Stimulated activated CD8-positive, alpha-beta memory T cell treated with anti-CD3 and anti-CD28 coated beads, Interleukin-2, amount 100 ng/mL, for 1 hour (primary cell): Measurements from ENCODE around the gene PACS2.
"Not testable (repeated sequence)": the region's sequence is repeated elsewhere in the genome, so short reads cannot be mapped to it uniquely, and the experiment has no call there.

Experiments
- DNase-seq, 2 donors: peaks; one replicate each; pipeline ENCODE4 v3.0.0-alpha.2; 2020; ENCODE audit warnings: low read depth in 2 of 2

Gene PACS2

GRCh38 chr14:105314287-105315200 lies at the start of gene PACS2:
Gene PACS2, plus strand, starts transcription at chr14:105314748. Its CDS starts 171 bp downstream, at chr14:105314919.
- peak; percentile 50 to 63 for DNase-seq

DNA sequence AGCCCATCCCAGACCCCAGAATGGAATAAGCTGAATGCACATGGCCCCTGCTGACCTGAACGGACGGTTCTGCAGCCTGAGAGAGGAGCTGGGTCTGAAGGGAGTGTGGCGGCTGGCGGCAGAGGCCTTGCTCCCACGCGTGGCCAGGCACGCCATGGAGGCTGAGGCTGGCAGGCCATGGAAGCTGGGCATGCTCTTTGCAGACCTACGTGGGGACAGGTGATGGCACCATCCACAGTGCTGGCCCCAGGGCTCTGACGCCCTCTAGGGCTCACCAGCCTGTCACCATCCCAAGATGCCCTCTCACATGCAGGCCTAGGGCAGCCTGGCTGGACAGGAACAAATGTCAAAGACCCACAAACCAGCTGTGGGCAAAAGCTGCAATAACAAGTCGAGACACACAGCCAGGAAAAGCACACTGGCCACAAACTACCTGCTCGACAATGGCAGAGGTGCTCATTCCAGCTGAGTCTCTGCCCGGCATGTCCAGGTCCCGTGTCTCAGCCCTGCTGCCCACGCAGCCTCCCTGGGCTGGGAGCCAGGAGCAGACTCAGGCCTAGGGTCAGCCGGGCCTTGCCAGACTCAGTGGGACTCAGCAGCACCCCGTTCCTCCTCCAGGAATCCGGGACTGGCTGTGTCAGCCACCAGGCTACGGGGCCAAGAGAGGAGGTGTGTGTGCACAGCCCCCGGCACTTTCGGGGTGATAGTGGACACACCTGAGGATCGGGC lies 46.6 kb upstream of the PACS2 start:
- DNase-seq = no peak

DNA sequence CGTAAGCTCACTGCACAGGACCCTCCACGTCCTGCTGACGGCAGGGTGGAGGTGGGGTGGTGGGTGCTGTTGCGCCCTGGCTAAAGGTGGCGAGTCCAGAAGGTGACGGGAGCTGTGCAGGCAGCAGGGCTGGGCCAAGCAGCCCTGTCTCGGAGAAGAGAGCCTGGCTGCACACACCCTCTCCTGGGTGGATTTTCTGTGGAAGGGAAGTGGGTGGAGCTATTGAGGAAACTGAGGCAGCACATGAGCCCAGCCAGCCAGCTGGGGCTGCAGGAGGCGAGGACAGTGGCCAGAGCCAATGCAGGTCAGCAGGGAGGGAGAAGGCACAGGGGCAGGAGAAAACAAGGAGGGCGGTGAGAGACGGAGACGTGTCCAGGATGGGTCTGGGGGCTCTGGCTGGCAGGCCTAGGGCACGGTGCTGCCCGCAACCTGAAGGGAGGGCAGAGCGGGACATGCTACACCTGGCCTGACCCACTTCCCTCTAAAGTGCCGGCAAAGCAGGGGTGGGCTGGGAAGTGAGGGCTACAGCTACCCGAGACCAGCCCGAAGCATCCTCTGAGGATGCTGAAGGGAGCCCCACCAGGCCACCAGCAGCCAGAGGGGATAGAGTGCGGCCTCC lies 45.7 kb upstream of the PACS2 start:
- DNase-seq = no peak

DNA sequence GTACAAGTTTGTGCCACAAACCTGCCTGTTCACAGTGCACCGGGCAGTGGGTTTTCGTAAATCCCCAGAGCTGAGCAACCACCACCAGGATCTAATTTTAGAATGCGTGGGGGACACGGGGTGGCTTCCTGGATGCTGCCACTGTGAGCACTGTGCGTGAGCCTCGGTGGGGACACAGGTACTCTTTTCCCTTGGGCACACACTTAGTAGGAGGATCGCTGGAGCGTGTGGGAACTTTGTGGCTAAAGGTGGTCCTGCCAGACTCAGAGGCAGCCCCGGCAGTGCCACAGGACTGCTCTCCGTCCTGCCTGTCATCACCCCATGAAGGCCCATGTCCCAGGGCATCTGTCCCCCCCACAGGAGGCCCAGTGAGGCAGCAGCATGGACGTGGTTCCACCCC lies 45.1 kb upstream of the PACS2 start:
- no peak for DNase-seq

GRCh38 chr14:105271224-105271890 lies 43.2 kb upstream of the PACS2 start:
- no peak for DNase-seq

DNA sequence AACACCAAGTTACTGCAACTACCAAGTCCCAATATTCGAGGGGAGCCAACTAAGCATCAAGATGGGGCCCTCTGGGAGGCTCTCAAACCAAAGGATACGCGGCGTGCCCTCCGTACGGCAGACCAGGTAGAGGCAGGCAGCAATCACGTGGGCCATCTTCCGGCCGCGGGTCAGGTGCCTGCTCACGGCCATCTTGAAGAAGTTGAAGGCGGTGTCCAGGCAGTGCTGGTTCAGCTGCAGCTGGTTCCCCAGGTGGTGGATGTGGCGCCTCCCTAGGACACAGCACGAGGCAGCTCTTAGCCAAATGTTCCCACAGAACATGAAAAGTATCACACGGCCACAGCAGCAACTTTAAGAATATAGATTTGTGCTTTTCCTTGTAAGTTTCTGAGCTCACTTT lies 41.9 kb upstream of the PACS2 start:
- DNase-seq = no peak

GRCh38 chr14:105273062-105273461 lies 41.5 kb upstream of the PACS2 start:
- no peak for DNase-seq

DNA sequence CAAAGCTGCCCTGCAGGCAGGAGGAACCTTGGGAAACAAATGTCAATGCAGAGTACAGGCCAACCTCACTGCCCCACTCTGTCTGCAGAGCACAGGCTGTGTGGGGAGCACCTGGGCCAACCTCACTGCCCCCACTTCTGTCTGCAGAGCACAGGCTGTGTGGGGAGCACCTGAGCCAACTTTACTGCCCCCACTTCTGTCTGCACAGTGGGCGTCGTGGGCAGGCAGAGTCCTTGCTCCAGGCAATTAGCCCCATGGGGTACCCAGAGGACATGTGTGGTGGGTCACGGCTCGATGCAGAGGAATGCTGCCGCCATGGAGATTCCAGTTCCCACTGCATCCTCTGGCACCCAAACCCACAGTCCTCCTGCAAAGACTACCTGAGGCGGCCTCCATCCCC lies 39.9 kb upstream of the PACS2 start:
- DNase-seq = no peak

- no peak for DNase-seq
Measured at GRCh38 chr14:105275267-105275946, 39.1 kb upstream of the PACS2 start.

DNA sequence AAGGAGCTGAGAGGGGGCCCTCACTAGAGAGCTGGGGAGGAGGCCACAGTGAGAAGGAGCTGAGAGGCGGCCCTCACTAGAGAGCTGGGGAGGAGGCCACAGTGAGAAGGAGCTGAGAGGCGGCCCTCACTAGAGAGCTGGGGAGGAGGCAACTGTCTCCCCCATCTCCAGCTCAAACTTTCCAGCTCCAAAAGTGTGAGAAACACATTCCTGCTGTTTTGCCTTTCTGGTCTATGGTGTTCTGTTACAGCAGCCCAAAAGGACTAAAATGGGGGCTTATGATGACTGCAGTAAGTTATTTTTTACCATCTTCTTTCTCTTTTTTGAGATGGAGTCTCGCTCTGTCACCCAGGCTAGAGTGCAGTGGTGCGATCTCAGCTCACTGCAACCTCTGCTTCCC lies 37.1 kb upstream of the PACS2 start:
- DNase-seq = not testable (repeated sequence)

DNA sequence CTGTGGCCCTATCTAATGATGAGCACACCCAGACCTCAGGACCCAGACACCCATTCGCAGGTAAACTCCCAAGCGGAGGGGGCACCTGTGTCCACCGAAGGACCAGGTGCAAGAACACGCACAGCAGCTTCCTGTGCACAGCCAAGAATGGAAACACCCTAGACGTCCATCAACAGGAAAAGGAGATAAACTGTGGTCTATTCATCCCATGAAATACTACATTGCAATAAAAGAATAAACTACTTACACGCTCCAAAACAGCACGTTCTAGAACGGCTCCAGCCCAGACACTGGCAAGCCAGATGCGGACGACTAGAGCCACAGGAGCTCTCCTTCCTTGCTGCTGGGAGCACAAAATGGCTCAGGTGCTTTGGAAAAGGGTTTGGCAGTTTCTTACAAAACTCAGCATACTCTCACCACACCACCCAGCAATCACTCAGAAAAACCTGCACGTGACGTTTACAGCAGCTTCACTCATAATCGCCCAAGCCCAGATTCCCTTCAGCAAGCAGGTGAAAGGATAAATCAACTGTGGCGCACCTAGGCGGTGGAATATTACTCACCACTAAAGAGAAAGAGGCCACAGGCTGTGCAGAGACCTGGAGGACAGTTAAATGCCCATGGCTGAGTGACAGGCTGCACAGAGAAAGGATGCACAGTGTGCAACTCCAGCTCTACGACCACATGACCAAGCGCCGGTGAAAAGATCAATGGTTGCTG lies 34.7 kb upstream of the PACS2 start:
- DNase-seq = no peak

GRCh38 chr14:105280525-105280924 lies 34.0 kb upstream of the PACS2 start:
- no peak for DNase-seq

- DNase-seq = no peak
Measured at GRCh38 chr14:105281371-105282097, 33.0 kb upstream of the PACS2 start.

DNA sequence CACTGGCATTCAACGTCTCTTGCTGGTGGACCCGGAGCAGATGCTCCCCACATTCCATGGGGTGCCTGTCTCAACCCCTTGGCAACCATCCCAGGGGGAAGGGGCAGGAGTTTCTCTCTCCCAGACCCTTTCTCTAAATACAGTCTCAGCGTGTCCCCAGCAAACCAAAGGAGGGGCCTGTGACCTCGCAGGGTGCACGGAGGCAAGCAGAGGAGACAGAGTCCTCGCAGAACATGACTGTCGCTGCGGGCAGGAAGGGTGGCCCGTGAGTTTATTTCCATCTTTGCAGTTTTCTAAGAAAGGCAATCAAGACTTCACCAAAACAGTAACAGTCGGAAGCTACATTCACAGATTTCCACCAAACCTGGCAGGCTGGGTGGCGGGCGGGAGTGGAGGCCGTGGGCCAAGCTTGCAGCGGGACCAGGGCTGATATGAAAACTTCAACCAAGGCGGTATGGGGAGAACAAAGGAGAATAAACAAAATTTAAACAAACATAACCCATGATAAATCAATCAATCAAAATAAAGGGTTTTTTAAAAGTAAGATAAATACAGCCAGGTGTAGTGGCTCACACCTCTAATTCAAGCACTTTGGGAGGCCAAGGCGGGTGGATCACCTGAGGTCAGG lies 32.3 kb upstream of the PACS2 start:
- no peak for DNase-seq

DNA sequence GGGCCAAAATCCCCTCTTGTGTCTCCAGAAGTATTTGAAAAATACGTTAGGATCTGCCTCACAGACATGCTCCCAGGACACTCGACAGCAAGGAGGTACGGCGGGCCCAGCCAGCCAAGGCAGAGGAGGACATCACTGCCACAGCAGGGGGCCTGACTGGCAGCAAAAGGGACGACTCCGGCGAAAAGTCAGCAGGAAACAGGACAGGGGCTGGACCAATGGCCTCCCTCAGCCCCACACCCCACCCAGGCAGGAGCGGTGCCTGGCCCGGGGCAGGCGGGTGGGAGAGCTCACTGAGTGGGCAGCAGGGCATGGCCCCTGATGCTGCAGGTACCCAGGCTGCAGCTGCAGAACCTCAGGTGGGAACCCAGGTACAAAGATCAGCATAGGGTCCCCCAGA lies 31.5 kb upstream of the PACS2 start:
- no peak for DNase-seq

GRCh38 chr14:105283899-105284298 lies 30.6 kb upstream of the PACS2 start:
- DNase-seq = no peak

DNA sequence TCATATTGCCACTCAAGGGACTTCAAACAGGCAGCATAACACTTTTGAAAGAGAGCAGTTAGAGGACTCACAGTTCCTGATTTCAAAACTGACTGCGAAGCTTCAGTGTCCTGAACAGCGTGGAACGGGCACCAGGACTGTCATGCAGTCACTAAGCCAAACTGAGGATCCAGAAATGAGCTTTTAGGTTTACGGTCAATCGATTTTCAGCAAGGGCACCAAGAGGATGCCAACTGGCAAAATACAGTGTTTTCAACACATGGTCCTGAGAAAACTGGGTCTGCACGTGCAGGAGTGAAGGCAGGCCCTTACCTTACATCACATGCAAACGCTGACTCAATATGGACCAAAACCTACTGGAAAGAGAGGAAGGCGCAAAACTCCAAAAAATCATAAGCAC lies 29.4 kb upstream of the PACS2 start:
- DNase-seq = no peak

DNA sequence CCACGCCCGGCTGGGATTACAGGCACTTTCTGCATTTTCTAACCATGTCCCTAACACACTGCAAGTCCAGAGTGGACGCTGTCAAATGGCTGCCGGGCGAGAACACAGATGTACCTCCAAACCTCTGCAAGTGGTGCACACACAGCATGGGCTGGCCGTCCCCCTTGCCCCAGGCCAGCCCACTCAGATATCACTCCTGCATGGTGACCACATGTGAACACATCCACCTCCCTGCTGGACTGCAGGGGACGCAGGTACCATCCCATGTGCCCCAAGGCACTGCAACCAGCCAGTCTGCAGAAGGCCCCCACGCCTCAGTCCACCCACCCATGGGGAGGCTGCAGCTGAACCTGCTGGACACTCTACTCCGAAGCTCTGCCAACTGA lies 27.8 kb upstream of the PACS2 start:
- DNase-seq = no peak

DNA sequence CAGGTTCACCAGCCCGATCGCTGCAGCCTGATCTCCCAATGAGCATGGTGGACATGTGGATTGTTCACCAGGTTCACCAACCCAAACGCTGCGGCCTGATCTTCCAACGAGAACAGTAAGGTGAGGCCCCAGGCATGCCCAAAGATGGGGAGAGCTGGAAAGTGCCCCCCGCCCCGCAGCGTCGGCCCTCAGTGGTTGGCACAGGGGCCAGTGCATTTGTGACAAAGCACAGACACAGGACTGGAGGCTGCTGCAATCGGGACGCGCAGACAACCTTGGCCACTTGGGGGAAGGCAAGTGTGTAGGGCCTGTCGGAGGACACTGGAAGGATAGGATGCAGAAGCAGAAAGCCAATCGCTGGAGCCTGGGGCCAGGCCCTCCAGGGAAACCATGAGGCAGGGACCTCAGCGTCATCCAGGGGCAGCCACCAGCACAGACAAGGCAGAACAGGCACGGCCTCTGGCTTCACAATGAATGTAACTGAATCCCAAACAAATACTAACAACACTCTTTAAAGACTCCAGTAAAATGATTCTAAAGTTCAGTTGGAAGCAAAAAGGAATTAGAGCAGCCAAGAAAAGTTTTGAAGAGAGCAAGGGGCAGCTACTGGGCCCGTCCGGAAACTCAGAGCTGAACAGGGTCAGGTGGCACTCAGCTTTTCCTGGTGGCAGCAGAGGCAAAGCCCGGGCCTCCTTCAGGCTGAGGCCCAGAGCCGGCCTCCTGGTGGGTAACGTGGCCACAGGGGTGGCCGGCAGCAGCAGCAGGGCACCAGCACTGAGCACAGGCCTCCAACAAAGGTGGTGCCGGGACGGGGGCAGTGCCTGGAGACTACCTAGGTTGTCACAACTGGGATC lies 27.1 kb upstream of the PACS2 start:
- no peak for DNase-seq
